Subcutaneous adipose tissue (tissue), 4 donors: ENCODE data around the gene ATP11B. TPM values are rescaled to one million over a fixed set of nuclear protein-coding genes. Genes with fewer than 3 reads are reported as not detected.

Source experiments
- total RNA-seq, 4 donors: library from RNA; depleted of rRNA; stranded (reverse); fragments of >200 nt; gene quantifications; one replicate each; pipeline ENCODE4 v1.1.0, GENCODE V29; 2016
- TF ChIP-seq, protein P1 (sequence below): fragments of 450-650 bp; IDR thresholded peaks from one replicate; pipeline ENCODE4 v1.5.1; 2016; ENCODE audit warnings: low read depth, mild to moderate bottlenecking, control low read depth, antibody characterized with exemption, moderate library complexity

ATP11B gene
- total RNA-seq, 4 donors from 2014 or later, result 77.9 to 100 (median 89.3) TPM

DNA sequence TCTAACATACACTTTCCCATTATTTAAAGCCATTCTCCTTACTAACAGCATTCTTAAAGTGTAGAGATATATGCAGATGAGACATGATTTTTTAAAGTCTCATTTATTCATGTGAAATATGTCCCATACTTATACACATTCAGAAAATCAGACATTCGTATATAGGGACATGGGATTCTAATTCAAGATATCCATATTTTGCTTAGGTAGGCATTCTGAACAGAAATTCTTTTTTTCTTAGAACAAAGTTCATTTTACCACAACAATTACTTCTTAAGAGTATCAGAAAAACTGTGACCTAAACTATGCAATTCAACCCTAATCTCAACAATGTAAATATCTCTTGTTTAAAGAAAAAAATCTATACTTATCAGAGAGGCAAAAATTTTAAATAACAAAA, 170.9 kb downstream of the ATP11B start:
- TF ChIP-seq, protein P1, sequence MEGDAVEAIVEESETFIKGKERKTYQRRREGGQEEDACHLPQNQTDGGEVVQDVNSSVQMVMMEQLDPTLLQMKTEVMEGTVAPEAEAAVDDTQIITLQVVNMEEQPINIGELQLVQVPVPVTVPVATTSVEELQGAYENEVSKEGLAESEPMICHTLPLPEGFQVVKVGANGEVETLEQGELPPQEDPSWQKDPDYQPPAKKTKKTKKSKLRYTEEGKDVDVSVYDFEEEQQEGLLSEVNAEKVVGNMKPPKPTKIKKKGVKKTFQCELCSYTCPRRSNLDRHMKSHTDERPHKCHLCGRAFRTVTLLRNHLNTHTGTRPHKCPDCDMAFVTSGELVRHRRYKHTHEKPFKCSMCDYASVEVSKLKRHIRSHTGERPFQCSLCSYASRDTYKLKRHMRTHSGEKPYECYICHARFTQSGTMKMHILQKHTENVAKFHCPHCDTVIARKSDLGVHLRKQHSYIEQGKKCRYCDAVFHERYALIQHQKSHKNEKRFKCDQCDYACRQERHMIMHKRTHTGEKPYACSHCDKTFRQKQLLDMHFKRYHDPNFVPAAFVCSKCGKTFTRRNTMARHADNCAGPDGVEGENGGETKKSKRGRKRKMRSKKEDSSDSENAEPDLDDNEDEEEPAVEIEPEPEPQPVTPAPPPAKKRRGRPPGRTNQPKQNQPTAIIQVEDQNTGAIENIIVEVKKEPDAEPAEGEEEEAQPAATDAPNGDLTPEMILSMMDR, result no peak

DNA sequence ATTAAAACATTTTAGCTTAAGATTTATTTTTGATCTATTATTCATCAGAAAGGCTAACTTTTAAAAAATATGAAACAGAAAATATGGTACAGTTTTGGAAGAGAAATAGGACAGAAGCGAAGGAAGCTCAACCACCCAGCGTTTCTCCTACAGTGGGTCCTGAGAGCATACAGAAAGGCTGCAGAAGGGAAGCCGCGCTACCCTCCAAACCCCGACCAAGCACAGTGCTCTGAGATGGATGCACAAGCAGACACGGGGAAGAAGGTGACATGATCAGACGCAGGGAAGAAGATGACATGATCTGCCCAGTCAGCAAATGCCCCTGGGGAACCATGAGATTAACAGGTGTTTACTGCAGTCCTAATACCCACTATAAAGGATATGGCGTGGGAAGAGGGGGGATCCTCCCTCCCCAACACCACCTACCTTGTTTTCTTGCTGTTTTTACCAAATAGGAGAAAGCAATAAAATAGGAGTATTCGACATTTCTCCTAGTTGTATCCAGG, 172.6 kb downstream of the ATP11B start:
- TF ChIP-seq, protein P1, result no peak

DNA sequence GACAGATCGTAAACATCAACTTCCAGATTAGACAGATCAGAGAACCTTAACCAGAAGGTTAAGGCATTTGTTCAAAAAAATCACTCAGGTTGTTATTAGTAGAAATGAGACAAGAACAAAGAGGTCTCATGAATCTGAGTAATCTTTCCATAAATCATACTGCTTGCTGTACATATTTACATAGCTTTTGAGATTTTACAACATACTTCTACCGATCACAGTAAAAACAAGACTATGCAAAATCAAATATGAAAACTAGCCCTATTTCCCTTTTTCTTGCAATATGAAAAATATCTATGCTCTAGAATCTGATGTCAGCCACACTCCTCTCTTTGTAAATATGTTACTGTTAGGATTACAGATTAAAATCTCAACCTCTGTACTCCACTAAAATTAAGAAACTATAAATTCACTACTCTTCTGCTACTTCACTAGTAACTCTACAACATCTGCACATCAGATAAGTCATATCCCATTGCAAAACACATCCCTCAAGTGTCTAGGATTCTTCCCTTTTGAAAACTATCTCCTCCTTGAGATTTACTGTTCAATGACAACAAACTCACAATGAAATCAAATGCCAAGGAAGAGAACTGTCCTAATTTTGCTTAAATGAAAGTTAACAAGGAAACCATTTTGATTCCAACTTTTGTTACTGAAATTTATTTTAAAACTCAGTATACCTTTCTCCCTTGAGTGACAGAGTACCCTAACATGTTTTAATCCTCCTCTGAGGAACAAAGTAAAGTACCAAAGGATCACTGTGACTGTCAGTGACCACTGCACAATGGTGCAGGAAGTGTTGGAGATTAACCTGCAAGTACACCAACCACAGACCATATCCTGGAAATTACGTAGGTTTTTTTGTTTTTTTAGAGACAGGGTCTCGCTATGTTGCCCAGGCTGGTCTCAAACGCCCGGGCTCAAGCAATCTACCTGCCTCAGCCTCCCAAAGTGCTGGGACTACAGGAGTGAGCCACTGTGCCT, 174.2 kb downstream of the ATP11B start:
- TF ChIP-seq, protein P1, result no peak

DNA sequence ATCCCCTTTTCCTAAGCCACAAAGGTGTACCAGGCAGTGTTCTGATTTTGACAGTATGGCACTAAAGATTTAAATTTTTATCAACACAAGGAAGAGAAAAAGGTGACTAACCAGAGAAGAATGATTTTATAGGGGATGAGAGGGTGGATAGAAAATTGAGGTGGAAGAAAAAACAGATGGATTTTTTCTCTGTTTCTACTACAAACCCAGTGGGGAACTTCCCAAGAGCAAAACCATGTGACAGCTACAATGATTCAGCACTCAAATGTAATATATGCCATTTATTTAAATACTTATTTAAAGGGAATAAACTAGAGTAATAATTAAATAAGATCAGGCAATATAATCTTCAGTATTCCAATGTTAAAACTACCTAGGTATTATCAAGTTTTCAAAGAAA, 176.0 kb downstream of the ATP11B start:
- TF ChIP-seq, protein P1, result no peak

DNA sequence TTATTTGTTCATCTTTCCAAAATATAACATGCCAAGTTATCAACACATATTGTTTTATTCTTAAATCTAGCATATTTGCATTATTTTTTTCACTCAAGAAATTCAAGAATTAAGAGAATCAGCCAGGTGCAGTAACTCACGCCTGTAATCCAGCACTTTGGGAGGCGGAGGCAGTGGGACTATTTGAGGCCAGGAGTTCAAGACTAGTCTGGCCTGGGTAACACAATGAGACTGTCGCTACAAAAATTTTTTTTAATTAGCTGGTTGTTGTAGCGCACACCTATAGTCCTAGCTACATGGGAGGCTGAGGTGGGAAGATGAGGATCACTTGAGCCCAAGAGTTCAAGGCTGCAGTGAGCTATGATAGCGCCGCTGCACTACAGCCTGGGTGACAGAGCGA, 176.5 kb downstream of the ATP11B start:
- TF ChIP-seq, protein P1, result no peak

DNA sequence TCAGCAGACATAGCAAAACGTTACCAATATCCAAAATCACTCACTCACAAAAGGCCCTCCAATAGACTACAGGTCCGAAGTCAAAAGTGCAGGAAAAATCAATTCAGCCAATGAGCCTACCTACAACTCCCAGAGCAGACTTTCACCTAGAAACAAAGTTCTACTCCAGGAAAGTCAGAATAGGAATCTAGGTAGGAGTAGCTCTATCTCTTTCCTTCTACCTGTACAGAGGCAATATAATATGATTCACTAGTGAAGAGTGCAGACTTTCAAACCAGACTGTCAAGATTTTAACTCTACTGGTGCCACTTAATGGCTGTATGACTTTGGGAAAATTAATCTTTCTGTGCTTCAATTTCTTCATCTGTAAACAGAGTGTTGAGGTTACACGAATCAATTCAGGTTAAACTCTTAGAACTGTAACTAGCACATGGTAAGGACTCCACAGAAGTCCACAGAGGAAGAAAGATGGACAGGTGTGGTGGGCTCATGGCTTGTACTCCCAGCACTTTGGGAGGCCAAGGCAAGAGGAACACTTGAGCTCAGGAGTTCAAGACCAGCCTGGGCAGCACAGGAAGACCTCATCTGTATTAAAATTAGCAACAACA, 177.6 kb downstream of the ATP11B start:
- TF ChIP-seq, protein P1, result no peak

Other genes with a start within 250 kb of the ATP11B start
- 10 to 100 TPM; 31.1 to 57.7 (median 43.4) TPM for gene DCUN1D1, start 187.0 kb downstream of the ATP11B start, total RNA-seq